ENCODE measurements around the gene FCHSD2.

FCHSD2 gene

GRCh38 chr11:72867970-72868369 lies 274.1 kb downstream of the FCHSD2 start:
- Histone ChIP-seq H2AFZ (ENCODE audit: low read length) (no peak overlapping the region), H3K9me3 (ENCODE audit: low read length) (no peaks in the 10 kb centered on the region), H3K27me3 (ENCODE audit: insufficient read depth, low read length) (no peaks in the 10 kb centered on the region), H3K36me3 (ENCODE audit: insufficient read depth, low read length) (peaks cover 67% of the 10 kb centered on the region), H3K9me2 (ENCODE audit: low read depth, low read length) (no peaks in the 10 kb centered on the region), H3K4me3 (ENCODE audit: low read depth, low read length, poor library complexity, severe bottlenecking) (no peak overlapping the region), H3K27ac (ENCODE audit: low read depth, low read length, poor library complexity, severe bottlenecking) (no peak overlapping the region), H4K20me1 (ENCODE audit: insufficient read depth, low read length) (no peaks in the 10 kb centered on the region), H3K79me2 (ENCODE audit: insufficient read depth, low read length) (no peaks in the 10 kb centered on the region), H3F3A (ENCODE audit: insufficient read depth, low read length) (no peaks in the 10 kb centered on the region), H3K4me2 (ENCODE audit: low read length) (no peak overlapping the region), H3K9ac (ENCODE audit: low read length) (no peak overlapping the region), H3K4me1 (ENCODE audit: insufficient read depth, low read length, severe bottlenecking) (no peaks in the 10 kb centered on the region)
- TF ChIP-seq EZH2 (IDR thresholded peaks at IDR 0.05; ENCODE audit: borderline replicate concordance, low read length) (no peak), CTCF (IDR thresholded peaks at IDR 0.05; ENCODE audit: low read length) (no peak)

GRCh38 chr11:72864702-72865655 lies 277.1 kb downstream of the FCHSD2 start:
- TF ChIP-seq EZH2 (IDR thresholded peaks at IDR 0.05; ENCODE audit: borderline replicate concordance, low read length), result no peak
- H3K27me3 ChIP-seq (ENCODE audit: insufficient read depth, low read length), result no peaks in the 10 kb centered on the region
- peaks cover 52% of the 10 kb centered on the region for H3K36me3 ChIP-seq (ENCODE audit: insufficient read depth, low read length)
- no peak overlapping the region for H3K27ac ChIP-seq (ENCODE audit: low read depth, low read length, poor library complexity, severe bottlenecking)
- no peaks in the 10 kb centered on the region for H3K4me1 ChIP-seq (ENCODE audit: insufficient read depth, low read length, severe bottlenecking)
- H3K9me3 ChIP-seq (ENCODE audit: low read length), result no peaks in the 10 kb centered on the region
- no peak overlapping the region for H3K4me2 ChIP-seq (ENCODE audit: low read length)
- no peaks in the 10 kb centered on the region for H3F3A ChIP-seq (ENCODE audit: insufficient read depth, low read length)
- H3K9ac ChIP-seq (ENCODE audit: low read length), result no peak overlapping the region
- no peaks in the 10 kb centered on the region for H3K9me2 ChIP-seq (ENCODE audit: low read depth, low read length)
- H4K20me1 ChIP-seq (ENCODE audit: insufficient read depth, low read length), result no peaks in the 10 kb centered on the region
- H2AFZ ChIP-seq (ENCODE audit: low read length), result no peak overlapping the region
- H3K79me2 ChIP-seq (ENCODE audit: insufficient read depth, low read length), result no peaks in the 10 kb centered on the region
- no peak overlapping the region for H3K4me3 ChIP-seq (ENCODE audit: low read depth, low read length, poor library complexity, severe bottlenecking)

GRCh38 chr11:72863916-72864315 lies 278.2 kb downstream of the FCHSD2 start:
- TF ChIP-seq EZH2 (IDR thresholded peaks at IDR 0.05; ENCODE audit: borderline replicate concordance, low read length), result no peak
- no peak for TF ChIP-seq CTCF (IDR thresholded peaks at IDR 0.05; ENCODE audit: low read length)
- H3K9me3 ChIP-seq (ENCODE audit: low read length), result no peaks in the 10 kb centered on the region
- H3K4me3 ChIP-seq (ENCODE audit: low read depth, low read length, poor library complexity, severe bottlenecking), result no peak overlapping the region
- no peak overlapping the region for H3K9ac ChIP-seq (ENCODE audit: low read length)
- H3K4me1 ChIP-seq (ENCODE audit: insufficient read depth, low read length, severe bottlenecking), result no peaks in the 10 kb centered on the region
- no peaks in the 10 kb centered on the region for H3K27me3 ChIP-seq (ENCODE audit: insufficient read depth, low read length)
- no peak overlapping the region for H3K4me2 ChIP-seq (ENCODE audit: low read length)
- no peak overlapping the region for H2AFZ ChIP-seq (ENCODE audit: low read length)
- H3K36me3 ChIP-seq (ENCODE audit: insufficient read depth, low read length), result peaks cover 53% of the 10 kb centered on the region
- no peaks in the 10 kb centered on the region for H3K79me2 ChIP-seq (ENCODE audit: insufficient read depth, low read length)
- H4K20me1 ChIP-seq (ENCODE audit: insufficient read depth, low read length), result no peaks in the 10 kb centered on the region
- H3K27ac ChIP-seq (ENCODE audit: low read depth, low read length, poor library complexity, severe bottlenecking), result no peak overlapping the region
- H3F3A ChIP-seq (ENCODE audit: insufficient read depth, low read length), result no peaks in the 10 kb centered on the region
- H3K9me2 ChIP-seq (ENCODE audit: low read depth, low read length), result no peaks in the 10 kb centered on the region

Measured in OCI-LY1 (cell line).